Fibroblast of villous mesenchyme (primary cell): ENCODE results near the gene MCC. TPM values are rescaled to one million over a fixed set of nuclear protein-coding genes. Genes with fewer than 3 reads are reported as not detected.

Experiments used
- DNase-seq: peaks from one replicate; pipeline ENCODE4 v3.0.0-alpha.2; 2010; ENCODE audit warnings: low read depth
- H3K4me3 ChIP-seq: 2 replicates; pipeline ENCODE4 v1.5.1; 2011; ENCODE audit warnings: low read depth, mild to moderate bottlenecking, low read length
- CTCF ChIP-seq: IDR thresholded peaks from 2 replicates; pipeline ENCODE4 v1.5.1; 2012; ENCODE audit warnings: low read depth, mild to moderate bottlenecking, low read length; ENCODE audit not compliant: insufficient read depth
- total RNA-seq: library from RNA; depleted of rRNA; stranded (reverse); fragments of >200 nt; gene quantifications from 2 replicates; pipeline ENCODE4 v1.2.3, GENCODE V29; 2012

The MCC gene
- total RNA-seq, 1 donor: 37.6 TPM

GRCh38 chr5:113027015-113027414 lies 461.2 kb downstream of the MCC start:
- DNase-seq: no peak

GRCh38 chr5:113026211-113026610 lies 462.0 kb downstream of the MCC start:
- TF ChIP-seq CTCF: no peak
- no peak overlapping the region for H3K4me3 ChIP-seq
- DNase-seq: no peak

More at GRCh38 chr5:113027015-113027414, 461.2 kb downstream of the MCC start:
- no peak overlapping the region for H3K4me3 ChIP-seq
- no peak for TF ChIP-seq CTCF

- no peak overlapping the region for H3K4me3 ChIP-seq
- DNase-seq: no peak
- TF ChIP-seq CTCF: no peak
Observed at GRCh38 chr5:113025596-113025995, 462.7 kb downstream of the MCC start.

- H3K4me3 ChIP-seq: no peak overlapping the region
- TF ChIP-seq CTCF: no peak
- DNase-seq: no peak
Observed at GRCh38 chr5:113024076-113024697, 464.1 kb downstream of the MCC start.

- DNase-seq: no peak
Observed at GRCh38 chr5:113022661-113023060, 465.6 kb downstream of the MCC start.

GRCh38 chr5:113020461-113021273 lies 467.6 kb downstream of the MCC start:
- TF ChIP-seq CTCF: no peak
- H3K4me3 ChIP-seq: no peak overlapping the region
- DNase-seq: peak; percentile 68

More at GRCh38 chr5:113022661-113023060, 465.6 kb downstream of the MCC start:
- TF ChIP-seq CTCF: no peak
- no peak overlapping the region for H3K4me3 ChIP-seq
